ENCODE results near the gene SETBP1.

GRCh38 chr18:44679914-44680272 is 795 bp upstream of the SETBP1 start:
- TF ChIP-seq CTCF (IDR thresholded peaks at IDR 0.05) (no peak), REST (IDR thresholded peaks at IDR 0.05; ENCODE audit: insufficient read depth in 1 of 2, low read depth in 2 of 2, low read length in 1 of 2) (no peak), TCF7L2 (IDR thresholded peaks at IDR 0.05; ENCODE audit: low read depth, low read length) (no peak), POLR2AphosphoS5 (IDR thresholded peaks at IDR 0.05; ENCODE audit: low read depth, low read length) (no peak), SIN3A (IDR thresholded peaks at IDR 0.05; ENCODE audit: borderline replicate concordance, insufficient read depth, low read depth, low read length) (no peak)
